ENCODE results near the gene AKAP13. TPM values are rescaled to one million over a fixed set of nuclear protein-coding genes. Genes with fewer than 3 reads are reported as not detected.

Gene AKAP13
- total RNA-seq, 2 experiments from 2014 or later = 282 to 304 TPM

DNA sequence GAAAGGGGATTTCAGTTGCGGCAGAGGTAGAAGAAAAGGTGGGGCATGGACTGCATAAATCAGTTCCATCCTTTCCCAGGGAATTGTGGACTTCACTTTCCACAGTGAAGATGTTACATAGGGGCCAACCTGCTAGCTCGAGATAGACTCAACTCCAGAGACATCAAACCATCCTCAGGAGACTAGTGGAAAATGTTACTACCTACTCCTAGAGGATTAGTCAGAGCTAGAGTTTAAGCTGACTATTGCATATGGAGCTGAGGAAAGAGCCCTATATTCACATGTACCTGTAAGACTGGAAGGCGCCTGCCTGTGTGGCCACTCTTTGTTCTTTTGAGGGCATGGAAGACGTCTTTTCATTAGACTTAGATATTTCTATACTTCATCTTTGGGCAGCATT lies 345.2 kb downstream of the AKAP13 start:
- Histone ChIP-seq H3K27ac (ENCODE audit: low read depth in 1 of 2, low read length in 2 of 2) (peak overlapping the region in 1 of 2 donors; percentile 76), H3K36me3 (ENCODE audit: insufficient read depth, low read length) (peaks cover 97% of the 10 kb centered on the region), H3K27me3 (ENCODE audit: control insufficient read depth in 1 of 2, insufficient read depth in 2 of 2, low read length in 2 of 2) (no peaks in the 10 kb centered on the region), H3K4me3 (ENCODE audit: low read length) (no peak overlapping the region), H3K9me3 (ENCODE audit: control insufficient read depth in 1 of 2, insufficient read depth in 1 of 2, low read length in 2 of 2) (no peaks in the 10 kb centered on the region), H3K4me1 (ENCODE audit: insufficient read depth, low read length) (peaks cover 16% of the 10 kb centered on the region)
- Mint-ChIP-seq H3K27me3 (no peaks in the 10 kb centered on the region), H3K4me3 (no peak overlapping the region), H3K36me3 (ENCODE audit: low read depth) (peaks cover 98% of the 10 kb centered on the region), H3K4me1 (ENCODE audit: low read depth) (peaks cover 48% of the 10 kb centered on the region), H3K9me3 (no peaks in the 10 kb centered on the region), H3K27ac (peak overlapping the region; percentile 92)
- no peak for DNase-seq
- TF ChIP-seq, protein P1, sequence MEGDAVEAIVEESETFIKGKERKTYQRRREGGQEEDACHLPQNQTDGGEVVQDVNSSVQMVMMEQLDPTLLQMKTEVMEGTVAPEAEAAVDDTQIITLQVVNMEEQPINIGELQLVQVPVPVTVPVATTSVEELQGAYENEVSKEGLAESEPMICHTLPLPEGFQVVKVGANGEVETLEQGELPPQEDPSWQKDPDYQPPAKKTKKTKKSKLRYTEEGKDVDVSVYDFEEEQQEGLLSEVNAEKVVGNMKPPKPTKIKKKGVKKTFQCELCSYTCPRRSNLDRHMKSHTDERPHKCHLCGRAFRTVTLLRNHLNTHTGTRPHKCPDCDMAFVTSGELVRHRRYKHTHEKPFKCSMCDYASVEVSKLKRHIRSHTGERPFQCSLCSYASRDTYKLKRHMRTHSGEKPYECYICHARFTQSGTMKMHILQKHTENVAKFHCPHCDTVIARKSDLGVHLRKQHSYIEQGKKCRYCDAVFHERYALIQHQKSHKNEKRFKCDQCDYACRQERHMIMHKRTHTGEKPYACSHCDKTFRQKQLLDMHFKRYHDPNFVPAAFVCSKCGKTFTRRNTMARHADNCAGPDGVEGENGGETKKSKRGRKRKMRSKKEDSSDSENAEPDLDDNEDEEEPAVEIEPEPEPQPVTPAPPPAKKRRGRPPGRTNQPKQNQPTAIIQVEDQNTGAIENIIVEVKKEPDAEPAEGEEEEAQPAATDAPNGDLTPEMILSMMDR (IDR thresholded peaks at IDR 0.05) = no peak
- intact Hi-C loops (cut with DNase I, micrococcal nuclease) = no loop called here
- no peak for ATAC-seq (ENCODE audit: poor library complexity)
- CTCF ChIA-PET = interaction anchor here (0.6 kb wide), 1 partner anchor 96 kb away, joined by 3 read pairs; no protein-coding TSS in a partner anchor
- POLR2A ChIA-PET = interaction anchor here (1.3 to 1.6 kb wide), 2 partner anchors 107 to 143 kb away, joined by 3 to 5 read pairs; no protein-coding TSS in a partner anchor

DNA sequence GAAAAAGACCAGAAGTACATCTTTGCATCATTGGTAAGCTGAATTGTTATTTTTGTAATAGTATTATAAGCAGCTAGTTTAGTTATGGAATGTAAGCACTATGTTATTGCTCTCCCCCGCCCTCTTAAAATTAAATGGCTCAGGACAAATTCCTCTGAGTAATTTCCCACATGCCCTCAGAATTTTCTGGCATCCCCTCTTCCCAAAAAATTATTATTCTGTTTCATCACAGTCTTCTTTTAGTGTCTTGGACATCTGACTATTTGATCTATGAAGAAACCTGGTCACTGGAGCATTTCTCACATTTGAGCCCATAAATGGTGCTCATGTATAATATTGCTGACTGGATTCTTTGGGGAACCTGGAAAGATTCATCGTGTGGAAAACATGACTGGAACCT lies 346.1 kb downstream of the AKAP13 start:
- ATAC-seq (ENCODE audit: poor library complexity) = no peak
- ChIA-PET POLR2A (interaction anchor here (0.5 to 1.3 kb wide), 2 partner anchors 96 to 144 kb away, joined by 3 to 4 read pairs; no protein-coding TSS in a partner anchor), CTCF (interaction anchor here (1.1 kb wide), 1 partner anchor 114 kb away, joined by 4 read pairs; no protein-coding TSS in a partner anchor)
- Histone ChIP-seq H3K27me3 (ENCODE audit: control insufficient read depth in 1 of 2, insufficient read depth in 2 of 2, low read length in 2 of 2) (no peaks in the 10 kb centered on the region), H3K4me1 (ENCODE audit: insufficient read depth, low read length) (peaks cover 16% of the 10 kb centered on the region), H3K9me3 (ENCODE audit: control insufficient read depth in 1 of 2, insufficient read depth in 1 of 2, low read length in 2 of 2) (no peaks in the 10 kb centered on the region), H3K4me3 (ENCODE audit: low read length) (no peak overlapping the region), H3K27ac (ENCODE audit: low read depth in 1 of 2, low read length in 2 of 2) (no peak overlapping the region), H3K36me3 (ENCODE audit: insufficient read depth, low read length) (peaks cover 97% of the 10 kb centered on the region)
- DNase-seq = no peak
- H3K9me3 Mint-ChIP-seq = no peaks in the 10 kb centered on the region
- intact Hi-C loops (cut with DNase I, micrococcal nuclease) = no loop called here
- peaks cover 40% of the 10 kb centered on the region for H3K4me1 Mint-ChIP-seq (ENCODE audit: low read depth)
- H3K4me3 Mint-ChIP-seq = no peak overlapping the region
- peaks cover 98% of the 10 kb centered on the region for H3K36me3 Mint-ChIP-seq (ENCODE audit: low read depth)
- no peaks in the 10 kb centered on the region for H3K27me3 Mint-ChIP-seq
- TF ChIP-seq, protein P1 (IDR thresholded peaks at IDR 0.05) = no peak
- peak overlapping the region; percentile 92 for H3K27ac Mint-ChIP-seq

DNA sequence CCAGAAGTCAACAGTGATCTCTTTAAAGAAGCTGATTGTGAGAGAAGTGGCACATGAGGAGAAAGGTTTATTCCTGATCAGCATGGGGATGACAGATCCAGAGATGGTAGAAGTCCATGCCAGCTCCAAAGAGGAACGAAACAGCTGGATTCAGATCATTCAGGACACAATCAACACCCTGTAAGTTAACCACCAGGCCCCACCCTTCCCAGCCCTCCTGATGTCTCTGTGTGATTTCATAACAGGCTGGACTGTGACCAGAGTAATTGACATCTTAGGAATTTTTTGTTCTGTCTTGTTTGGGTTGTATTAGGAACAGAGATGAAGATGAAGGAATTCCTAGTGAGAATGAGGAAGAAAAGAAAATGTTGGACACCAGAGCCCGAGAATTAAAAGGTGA lies 346.7 kb downstream of the AKAP13 start:
- Mint-ChIP-seq H3K4me3 (no peak overlapping the region), H3K27me3 (no peaks in the 10 kb centered on the region), H3K36me3 (ENCODE audit: low read depth) (peaks cover 98% of the 10 kb centered on the region), H3K9me3 (no peaks in the 10 kb centered on the region), H3K27ac (no peak overlapping the region), H3K4me1 (ENCODE audit: low read depth) (peaks cover 33% of the 10 kb centered on the region)
- H3K36me3 ChIP-seq (ENCODE audit: insufficient read depth, low read length) = peaks cover 97% of the 10 kb centered on the region
- H3K9me3 ChIP-seq (ENCODE audit: control insufficient read depth in 1 of 2, insufficient read depth in 1 of 2, low read length in 2 of 2) = no peaks in the 10 kb centered on the region
- ChIA-PET POLR2A (no interaction called here), CTCF (interaction anchor here (1.1 kb wide), 1 partner anchor 114 kb away, joined by 4 read pairs; no protein-coding TSS in a partner anchor)
- H3K27me3 ChIP-seq (ENCODE audit: control insufficient read depth in 1 of 2, insufficient read depth in 2 of 2, low read length in 2 of 2) = no peaks in the 10 kb centered on the region
- no peak overlapping the region for H3K4me3 ChIP-seq (ENCODE audit: low read length)
- peaks cover 16% of the 10 kb centered on the region for H3K4me1 ChIP-seq (ENCODE audit: insufficient read depth, low read length)
- TF ChIP-seq, protein P1 (IDR thresholded peaks at IDR 0.05) = no peak
- intact Hi-C loops (cut with DNase I, micrococcal nuclease) = no loop called here
- H3K27ac ChIP-seq (ENCODE audit: low read depth in 1 of 2, low read length in 2 of 2) = no peak overlapping the region
- ATAC-seq (ENCODE audit: poor library complexity) = no peak
- DNase-seq = no peak
